ENCODE results near the gene RAD51. TPM values are rescaled to one million over a fixed set of nuclear protein-coding genes. Genes with fewer than 3 reads are reported as not detected.

Gene RAD51
- total and polyA plus RNA-seq, 8 donors, result 0.15 to 1.3 (median 0.45) TPM

DNA sequence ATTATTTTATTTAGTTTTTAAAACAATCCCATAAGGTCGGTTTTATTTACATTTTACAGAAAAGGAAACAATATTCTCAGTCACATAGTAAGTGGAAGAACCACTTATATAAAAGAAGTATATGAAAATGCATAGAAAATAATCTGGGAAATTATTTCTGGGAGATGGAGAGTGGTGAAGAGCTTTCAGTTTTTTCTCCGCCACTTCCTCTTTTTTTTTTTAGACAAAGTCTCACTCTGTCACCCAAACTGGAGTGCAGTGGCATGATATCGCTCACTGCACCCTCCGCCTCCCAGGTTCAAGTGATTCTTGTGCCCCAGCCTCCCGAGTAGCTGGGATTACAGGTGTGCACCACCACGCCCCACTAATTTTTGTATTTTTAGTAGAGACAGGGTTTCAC lies 21.2 kb downstream of the RAD51 start:
- Histone ChIP-seq H3K9me3 (no peaks in the 10 kb centered on the region), H3K27me3 (no peaks in the 10 kb centered on the region), H3K4me3 (no peak overlapping the region), H3K36me3 (no peaks in the 10 kb centered on the region), H3K27ac (no peak overlapping the region), H3K4me1 (no peaks in the 10 kb centered on the region)
- DNase-seq (no peak), ATAC-seq (no peak), FAIRE-seq (no peak)
- intact Hi-C loops (cut with DNase I), result no loop called here
- TF ChIP-seq, protein P1, sequence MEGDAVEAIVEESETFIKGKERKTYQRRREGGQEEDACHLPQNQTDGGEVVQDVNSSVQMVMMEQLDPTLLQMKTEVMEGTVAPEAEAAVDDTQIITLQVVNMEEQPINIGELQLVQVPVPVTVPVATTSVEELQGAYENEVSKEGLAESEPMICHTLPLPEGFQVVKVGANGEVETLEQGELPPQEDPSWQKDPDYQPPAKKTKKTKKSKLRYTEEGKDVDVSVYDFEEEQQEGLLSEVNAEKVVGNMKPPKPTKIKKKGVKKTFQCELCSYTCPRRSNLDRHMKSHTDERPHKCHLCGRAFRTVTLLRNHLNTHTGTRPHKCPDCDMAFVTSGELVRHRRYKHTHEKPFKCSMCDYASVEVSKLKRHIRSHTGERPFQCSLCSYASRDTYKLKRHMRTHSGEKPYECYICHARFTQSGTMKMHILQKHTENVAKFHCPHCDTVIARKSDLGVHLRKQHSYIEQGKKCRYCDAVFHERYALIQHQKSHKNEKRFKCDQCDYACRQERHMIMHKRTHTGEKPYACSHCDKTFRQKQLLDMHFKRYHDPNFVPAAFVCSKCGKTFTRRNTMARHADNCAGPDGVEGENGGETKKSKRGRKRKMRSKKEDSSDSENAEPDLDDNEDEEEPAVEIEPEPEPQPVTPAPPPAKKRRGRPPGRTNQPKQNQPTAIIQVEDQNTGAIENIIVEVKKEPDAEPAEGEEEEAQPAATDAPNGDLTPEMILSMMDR (IDR thresholded peaks at IDR 0.05), result no peak
- 89 to 94% methylated on average over 6 of the region's 6 CpGs for WGBS, 2 donors

DNA sequence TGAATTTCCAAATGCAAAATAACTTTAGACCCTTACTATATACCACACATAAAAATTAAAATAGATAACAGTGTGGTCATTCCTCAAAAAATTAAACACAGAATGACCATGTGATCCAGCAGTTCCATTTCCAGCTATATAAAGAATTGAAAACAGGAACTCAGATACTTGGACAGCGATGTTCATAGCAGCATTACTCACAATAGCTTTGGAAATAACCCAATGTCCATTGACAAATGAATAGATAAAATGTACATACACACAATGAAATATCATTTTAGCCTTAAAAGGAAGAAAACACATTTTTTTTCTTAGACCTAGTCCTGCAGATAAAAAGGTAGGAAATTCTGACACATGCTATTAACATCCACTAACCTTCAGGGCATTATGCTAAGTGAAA lies 26.7 kb downstream of the RAD51 start:
- Histone ChIP-seq H3K27me3 (no peaks in the 10 kb centered on the region), H3K27ac (no peak overlapping the region), H3K4me3 (no peak overlapping the region), H3K36me3 (no peaks in the 10 kb centered on the region), H3K9me3 (no peaks in the 10 kb centered on the region), H3K4me1 (no peaks in the 10 kb centered on the region)
- no peak for DNase-seq
- no peak for FAIRE-seq
- TF ChIP-seq, protein P1 (IDR thresholded peaks at IDR 0.05), result no peak
- WGBS, 2 donors, result 89 to 94% methylated on average over 1 of the region's 1 CpG
- ATAC-seq, result no peak
- intact Hi-C loops (cut with DNase I), result no loop called here

GRCh38 chr15:40722354-40722753 lies 27.4 kb downstream of the RAD51 start:
- WGBS, 2 donors, result 80 to 90% methylated on average over 4 of the region's 4 CpGs

DNA sequence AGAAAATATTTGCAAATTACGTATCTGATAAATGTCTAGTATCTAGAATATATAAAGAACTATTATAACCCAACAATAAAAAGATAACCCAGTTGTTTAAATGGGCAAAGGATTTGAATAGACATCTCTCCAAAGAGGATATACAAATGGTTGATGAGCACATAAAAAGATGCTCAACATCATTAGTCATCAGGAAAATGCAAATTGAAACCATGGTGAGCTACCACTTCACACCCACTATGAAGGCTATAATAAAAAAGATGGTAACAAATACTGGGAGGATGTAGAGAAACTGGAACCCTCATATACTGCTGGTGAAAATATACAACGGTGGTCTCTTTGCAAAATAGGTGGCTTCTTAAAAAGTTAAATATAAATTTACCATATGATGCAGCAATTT lies 28.0 kb downstream of the RAD51 start:
- no peaks in the 10 kb centered on the region for H3K4me1 ChIP-seq
- intact Hi-C loops (cut with DNase I), result no loop called here
- WGBS, 2 donors, result 73 to 88% methylated on average over 2 of the region's 2 CpGs

More at GRCh38 chr15:40722354-40722753, 27.4 kb downstream of the RAD51 start:
- intact Hi-C loops (cut with DNase I), result no loop called here
- no peak for FAIRE-seq
- TF ChIP-seq, protein P1 (IDR thresholded peaks at IDR 0.05), result no peak
- Histone ChIP-seq H3K27me3 (no peaks in the 10 kb centered on the region), H3K4me3 (no peak overlapping the region), H3K9me3 (no peaks in the 10 kb centered on the region), H3K4me1 (no peaks in the 10 kb centered on the region), H3K36me3 (no peaks in the 10 kb centered on the region), H3K27ac (no peak overlapping the region)
- no peak for DNase-seq
- no peak for ATAC-seq

DNA sequence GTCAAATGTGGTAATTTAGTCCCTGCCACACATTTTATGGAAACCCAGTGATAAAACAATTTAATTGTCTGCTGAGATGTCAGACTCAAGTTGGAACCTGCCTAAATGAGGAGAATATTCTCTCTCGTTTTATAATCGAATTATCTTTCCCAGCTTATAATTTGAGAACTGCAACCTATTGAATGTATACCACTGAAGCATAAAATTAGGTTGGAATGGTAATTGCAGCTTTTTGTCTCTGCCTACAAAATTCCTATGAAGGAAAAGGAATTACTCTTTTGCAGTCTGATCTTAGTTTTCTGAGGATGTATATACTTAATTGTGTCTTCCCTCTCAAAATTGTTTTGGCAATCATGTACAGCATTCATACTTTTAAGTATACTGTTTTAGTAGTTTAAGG lies 28.9 kb downstream of the RAD51 start:
- no peak for FAIRE-seq
- no peak for ATAC-seq
- H3K36me3 ChIP-seq, result no peaks in the 10 kb centered on the region
- TF ChIP-seq, protein P1 (IDR thresholded peaks at IDR 0.05), result no peak
- no peak overlapping the region for H3K4me3 ChIP-seq
- intact Hi-C loops (cut with DNase I), result no loop called here
- 58 to 68% methylated on average over 2 of the region's 2 CpGs for WGBS, 2 donors
- H3K9me3 ChIP-seq, result no peaks in the 10 kb centered on the region
- DNase-seq, result no peak
- H3K27ac ChIP-seq, result no peak overlapping the region
- H3K27me3 ChIP-seq, result no peaks in the 10 kb centered on the region
- no peaks in the 10 kb centered on the region for H3K4me1 ChIP-seq

More for the DNA sequence above, 28.0 kb downstream of the RAD51 start:
- TF ChIP-seq, protein P1 (IDR thresholded peaks at IDR 0.05), result no peak
- ATAC-seq (no peak), DNase-seq (no peak), FAIRE-seq (no peak)
- no peak overlapping the region for H3K4me3 ChIP-seq
- no peak overlapping the region for H3K27ac ChIP-seq
- H3K36me3 ChIP-seq, result no peaks in the 10 kb centered on the region
- H3K9me3 ChIP-seq, result no peaks in the 10 kb centered on the region
- no peaks in the 10 kb centered on the region for H3K27me3 ChIP-seq

All from pancreas (tissue), 10 donors.